ENCODE data around the gene RBM38. TPM values are rescaled to one million over a fixed set of nuclear protein-coding genes. Genes with fewer than 3 reads are reported as not detected.

RBM38 gene
- total RNA-seq, 4 donors from 2014 or later = 3.7 to 9.1 (median 6.3) TPM

DNA sequence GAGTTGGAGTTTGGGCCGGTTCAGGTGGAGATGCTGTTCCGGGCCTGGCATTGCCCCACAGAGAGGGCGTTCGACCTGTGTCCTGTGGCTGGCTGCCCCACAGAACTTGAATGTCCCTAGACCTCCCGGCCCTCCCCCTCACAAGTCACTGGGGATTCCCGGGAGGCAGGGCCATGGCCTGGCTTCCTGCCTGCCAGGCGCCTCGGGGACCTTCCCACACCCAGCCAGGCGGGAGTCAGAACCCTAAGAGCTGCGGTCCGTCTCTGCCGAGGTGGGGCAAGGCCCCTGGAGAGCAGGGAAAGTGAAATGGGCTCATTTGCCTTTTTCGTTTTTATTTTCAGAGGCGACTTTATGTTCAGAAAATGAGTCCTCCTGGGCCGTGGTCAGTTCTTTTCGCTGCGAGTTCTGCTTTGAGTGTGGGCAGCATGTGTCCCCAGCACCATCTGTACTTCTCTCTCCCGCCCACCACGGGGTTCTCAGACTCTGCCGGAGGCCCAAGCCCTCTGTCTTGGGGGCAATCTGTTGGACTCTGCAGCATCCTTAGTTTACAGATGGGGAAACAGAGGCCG lies 8.5 kb downstream of the RBM38 start:
- TF ChIP-seq, protein P1, sequence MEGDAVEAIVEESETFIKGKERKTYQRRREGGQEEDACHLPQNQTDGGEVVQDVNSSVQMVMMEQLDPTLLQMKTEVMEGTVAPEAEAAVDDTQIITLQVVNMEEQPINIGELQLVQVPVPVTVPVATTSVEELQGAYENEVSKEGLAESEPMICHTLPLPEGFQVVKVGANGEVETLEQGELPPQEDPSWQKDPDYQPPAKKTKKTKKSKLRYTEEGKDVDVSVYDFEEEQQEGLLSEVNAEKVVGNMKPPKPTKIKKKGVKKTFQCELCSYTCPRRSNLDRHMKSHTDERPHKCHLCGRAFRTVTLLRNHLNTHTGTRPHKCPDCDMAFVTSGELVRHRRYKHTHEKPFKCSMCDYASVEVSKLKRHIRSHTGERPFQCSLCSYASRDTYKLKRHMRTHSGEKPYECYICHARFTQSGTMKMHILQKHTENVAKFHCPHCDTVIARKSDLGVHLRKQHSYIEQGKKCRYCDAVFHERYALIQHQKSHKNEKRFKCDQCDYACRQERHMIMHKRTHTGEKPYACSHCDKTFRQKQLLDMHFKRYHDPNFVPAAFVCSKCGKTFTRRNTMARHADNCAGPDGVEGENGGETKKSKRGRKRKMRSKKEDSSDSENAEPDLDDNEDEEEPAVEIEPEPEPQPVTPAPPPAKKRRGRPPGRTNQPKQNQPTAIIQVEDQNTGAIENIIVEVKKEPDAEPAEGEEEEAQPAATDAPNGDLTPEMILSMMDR (IDR thresholded peaks at IDR 0.05; ENCODE audit: low read depth) = no peak

DNA sequence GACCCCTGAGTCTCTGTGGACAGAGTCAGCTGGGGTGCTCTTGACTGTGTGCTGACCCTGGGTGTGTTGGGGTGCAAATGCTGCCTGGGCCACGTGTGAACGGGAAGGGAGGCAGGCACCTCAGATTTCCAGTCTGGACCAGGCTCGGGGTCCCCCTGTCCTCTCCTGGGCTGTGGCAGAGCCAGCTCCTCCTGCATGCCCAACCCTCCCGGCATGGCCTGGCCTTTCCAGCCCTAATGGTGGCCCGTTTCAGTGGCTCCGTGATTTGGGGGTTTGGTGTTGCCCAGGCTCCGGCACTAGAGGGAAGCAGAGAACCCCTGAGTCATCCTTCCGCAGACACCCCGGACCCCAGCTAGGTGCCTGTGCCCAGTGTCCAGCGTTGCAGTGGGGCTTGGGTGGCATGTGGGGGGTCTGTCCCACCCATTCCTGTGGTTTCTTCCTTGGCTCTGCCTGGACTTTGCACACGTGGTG lies 9.1 kb downstream of the RBM38 start:
- TF ChIP-seq, protein P1 (IDR thresholded peaks at IDR 0.05; ENCODE audit: low read depth) = no peak

DNA sequence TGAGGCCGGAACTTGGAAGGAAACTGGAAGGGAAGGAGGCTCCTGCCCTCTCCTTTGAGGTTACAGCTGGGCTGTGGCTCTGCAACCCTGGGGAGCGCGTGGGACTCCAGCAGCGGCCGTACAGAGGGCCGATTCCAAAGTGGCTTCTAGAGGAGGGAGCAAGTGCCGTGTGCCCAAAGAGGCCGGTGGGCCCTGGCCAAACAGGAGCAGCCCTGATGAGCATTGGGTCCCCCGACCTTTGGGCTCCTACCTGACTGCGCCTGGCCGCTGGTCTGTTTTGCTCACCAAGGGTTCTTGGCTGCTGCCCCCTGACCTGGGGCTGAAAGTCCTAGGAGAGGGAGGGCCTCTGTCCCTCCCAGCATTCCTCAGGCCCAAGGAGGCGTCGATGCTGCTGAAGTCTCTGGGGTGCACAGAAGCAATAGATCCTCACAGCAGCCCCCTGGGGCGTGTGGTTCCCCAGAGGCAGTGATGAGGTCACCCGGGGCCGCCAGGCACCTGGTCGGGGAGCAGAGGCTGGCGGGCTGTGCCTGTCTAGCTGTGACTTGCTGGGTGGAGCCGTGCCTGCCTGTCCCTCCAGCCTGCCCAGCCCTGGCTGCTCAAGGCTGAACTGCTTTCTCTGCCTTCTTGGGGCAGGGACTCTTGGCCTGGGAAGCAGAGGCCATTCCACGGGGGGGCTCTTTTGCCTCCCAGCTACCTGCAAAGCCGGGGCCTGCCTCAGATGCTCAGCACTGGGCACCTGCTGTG lies 9.8 kb downstream of the RBM38 start:
- TF ChIP-seq, protein P1 (IDR thresholded peaks at IDR 0.05; ENCODE audit: low read depth) = no peak

- TF ChIP-seq, protein P1 (IDR thresholded peaks at IDR 0.05; ENCODE audit: low read depth) = no peak
Measured at GRCh38 chr20:57401565-57401918, 10.3 kb downstream of the RBM38 start.

DNA sequence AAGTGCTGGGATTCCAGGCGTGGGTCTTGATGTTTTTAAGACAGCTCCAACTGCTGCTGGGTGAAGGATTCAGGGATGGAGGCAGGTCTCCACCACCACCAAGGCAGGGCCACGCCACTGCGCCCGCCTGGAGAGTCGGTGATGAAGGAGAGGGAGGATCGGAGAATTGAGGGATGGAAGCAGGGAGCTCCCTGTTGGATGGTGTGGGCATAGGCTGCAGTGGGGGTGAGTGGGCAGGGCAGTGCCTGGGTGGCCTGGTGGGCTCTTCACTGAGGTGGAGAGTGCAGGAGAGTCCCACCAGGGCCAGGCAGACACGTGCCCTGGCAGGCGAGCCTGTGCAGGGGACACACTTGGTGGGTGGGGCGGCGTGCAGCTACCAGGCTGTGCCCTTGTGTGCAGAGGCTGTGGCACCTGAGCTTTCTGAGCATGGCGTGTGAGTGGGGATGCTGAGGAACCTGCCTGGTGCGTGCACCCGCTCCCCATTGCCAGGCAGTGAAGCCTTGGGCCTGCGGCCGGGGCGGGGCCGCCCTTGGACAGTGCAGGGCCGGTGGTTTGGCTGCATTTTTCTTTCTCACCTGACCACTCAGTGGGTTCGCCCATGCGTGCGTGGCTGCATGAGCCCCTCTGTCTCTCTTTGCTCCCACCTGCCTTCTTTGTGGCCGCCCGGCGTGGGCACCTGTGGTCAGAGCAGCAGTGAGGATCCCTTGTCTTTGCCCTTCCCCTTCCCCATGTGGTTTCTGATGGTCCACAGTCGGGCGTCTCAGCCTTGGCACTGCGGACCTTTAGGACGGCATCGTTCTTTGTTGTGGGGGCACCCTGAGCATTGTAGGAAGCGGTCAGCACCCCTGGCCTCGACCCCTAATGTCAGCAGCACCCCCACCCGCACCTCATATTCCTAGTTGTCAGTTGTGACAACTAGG lies 11.3 kb downstream of the RBM38 start:
- TF ChIP-seq, protein P1 (IDR thresholded peaks at IDR 0.05; ENCODE audit: low read depth) = no peak

DNA sequence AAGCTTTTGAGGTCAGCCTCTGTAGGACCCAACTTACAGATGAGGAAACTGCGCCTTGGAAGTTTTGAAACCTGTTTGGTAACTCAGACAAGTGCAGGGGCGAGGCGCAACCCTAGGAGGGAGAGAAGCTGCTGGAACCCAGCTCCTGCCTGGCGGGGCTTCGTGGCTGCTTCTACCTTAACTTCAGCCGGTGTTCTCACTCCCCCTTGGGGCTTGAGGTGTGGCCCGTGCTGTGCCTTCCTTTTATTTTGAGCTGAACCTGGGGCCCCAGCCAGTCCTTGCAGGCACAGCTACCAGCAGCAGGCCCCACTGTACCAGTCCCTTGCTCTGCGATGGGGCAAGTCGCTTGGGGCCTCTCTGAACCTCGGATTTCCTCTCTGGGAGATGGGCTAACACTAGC lies 12.0 kb downstream of the RBM38 start:
- TF ChIP-seq, protein P1 (IDR thresholded peaks at IDR 0.05; ENCODE audit: low read depth) = no peak

DNA sequence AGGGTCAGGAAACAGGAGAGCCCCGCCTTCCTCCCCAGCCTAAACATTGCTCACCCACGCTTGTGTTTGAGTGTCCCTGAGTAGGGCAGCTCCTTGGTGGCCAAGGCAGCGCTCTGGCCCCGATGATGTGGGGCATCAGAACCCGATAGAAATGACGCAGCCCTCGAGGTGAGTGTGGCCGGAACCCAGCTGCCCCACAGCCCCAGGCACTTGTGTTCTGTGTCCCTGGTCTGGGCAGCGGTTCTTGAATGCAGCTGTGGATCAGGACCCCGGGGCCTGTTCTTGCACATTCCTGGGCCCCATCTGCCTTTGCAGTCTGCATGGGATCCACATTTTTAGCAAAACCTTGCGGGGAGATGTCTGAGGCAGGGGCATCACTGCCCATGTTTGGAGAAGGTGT lies 12.8 kb downstream of the RBM38 start:
- TF ChIP-seq, protein P1 (IDR thresholded peaks at IDR 0.05; ENCODE audit: low read depth) = no peak
